DOHH2 (cell line): Measurements from ENCODE around the gene ATP6V1E1.

Source experiments
- CTCF ChIP-seq: fragments of 200-600 bp; sonication (generic); IDR thresholded peaks from one replicate; pipeline ENCODE4 v1.5.1; 2014; ENCODE audit warnings: antibody characterized with exemption, mild to moderate bottlenecking, low read depth, low read length; ENCODE audit not compliant: poor library complexity, severe bottlenecking
- EZH2phosphoT487 ChIP-seq: fragments of 200-600 bp; sonication (generic); IDR thresholded peaks from 2 replicates; pipeline ENCODE4 v1.6.1; 2017; ENCODE audit warnings: borderline replicate concordance, mild to moderate bottlenecking, antibody characterized with exemption, low read length, moderate library complexity, mixed read lengths

GRCh38 chr22:17570851-17571631, 57.5 kb downstream of the ATP6V1E1 start:
- TF ChIP-seq CTCF (no peak), EZH2phosphoT487 (no peak)
